OCI-LY7 (cell line): ENCODE results near the gene OR5D18. TPM values are rescaled to one million over a fixed set of nuclear protein-coding genes. Genes with fewer than 3 reads are reported as not detected.

Experiments used
- Bru-seq: library from RNA; stranded (reverse); fragments of 400-500 nt; gene quantifications from one replicate; lab custom pipeline; 2021; lab: Mats Ljungman, UMichigan
- BruChase-seq, 2 experiments: library from RNA; stranded (reverse); fragments of 400-500 nt; gene quantifications; one replicate each; lab custom pipeline; 2021; lab: Mats Ljungman, UMichigan
- BruUV-seq: library from RNA; stranded (reverse); fragments of 400-500 nt; replicated peaks from 2 replicates; lab custom pipeline; 2021; lab: Mats Ljungman, UMichigan
- CTCF ChIA-PET: fragments of 300-600 bp; sonication (Branson Sonifier 250); formaldehyde crosslinking; loops from one replicate; lab custom pipeline; 2022; ENCODE audit warnings: antibody characterized with exemption; ENCODE audit not compliant: unreplicated experiment; lab: Charles Lee
- POLR2A ChIA-PET: fragments of 300-600 bp; sonication (Branson Sonifier 250); formaldehyde crosslinking; loops from one replicate; lab custom pipeline; 2022; ENCODE audit warnings: antibody characterized with exemption; lab: Charles Lee
- DNase-seq: peaks from one replicate; pipeline ENCODE4 v3.0.0-alpha.2; 2015; ENCODE audit warnings: low spot score
- H2AFZ ChIP-seq: fragments of 200-600 bp; sonication (generic), shearing (Covaris generic); 2 replicates; pipeline ENCODE4 v1.6.1; 2014; ENCODE audit warnings: mild to moderate bottlenecking, antibody characterized with exemption, low read length, moderate library complexity
- H3K27ac ChIP-seq: fragments of 200-600 bp; sonication (generic); 2 replicates; pipeline ENCODE4 v1.5.1; 2014; ENCODE audit warnings: mixed run types, low read depth, mild to moderate bottlenecking, moderate library complexity, low read length, inconsistent platforms; ENCODE audit not compliant: poor library complexity, severe bottlenecking
- H3K36me3 ChIP-seq: fragments of 200-600 bp; sonication (generic); 2 replicates; pipeline ENCODE4 v1.6.1; 2014; ENCODE audit warnings: mild to moderate bottlenecking, antibody characterized with exemption, low read length, moderate library complexity, mixed read lengths; ENCODE audit not compliant: insufficient read depth
- H3K4me1 ChIP-seq: fragments of 200-600 bp; sonication (generic); 2 replicates; pipeline ENCODE4 v1.5.1; 2014; ENCODE audit warnings: mild to moderate bottlenecking, low read length; ENCODE audit not compliant: insufficient read depth, poor library complexity, severe bottlenecking
- H3K4me2 ChIP-seq: fragments of 200-600 bp; sonication (generic); 2 replicates; pipeline ENCODE4 v1.6.1; 2014; ENCODE audit warnings: mild to moderate bottlenecking, low read length
- H3K4me3 ChIP-seq: fragments of 200-600 bp; sonication (generic); 2 replicates; pipeline ENCODE4 v1.5.1; 2014; ENCODE audit warnings: mild to moderate bottlenecking, low read depth, low read length; ENCODE audit not compliant: poor library complexity, severe bottlenecking
- H3K79me2 ChIP-seq: fragments of 200-600 bp; sonication (generic); 2 replicates; pipeline ENCODE4 v1.6.1; 2016; ENCODE audit warnings: low read depth, mild to moderate bottlenecking, low read length, moderate library complexity, mixed read lengths; ENCODE audit not compliant: insufficient read depth
- H3K9me2 ChIP-seq: fragments of 200-600 bp; sonication (generic); 2 replicates; pipeline ENCODE4 v1.6.1; 2016; ENCODE audit warnings: mild to moderate bottlenecking, low read length, mixed read lengths; ENCODE audit not compliant: insufficient read depth
- H3K9me3 ChIP-seq: fragments of 200-600 bp; sonication (generic); 2 replicates; pipeline ENCODE4 v1.6.1; 2014; ENCODE audit warnings: mild to moderate bottlenecking, mixed run types, low read length, mixed read lengths
- H4K20me1 ChIP-seq: fragments of 200-600 bp; sonication (generic); 2 replicates; pipeline ENCODE4 v1.6.1; 2014; ENCODE audit warnings: mild to moderate bottlenecking, antibody characterized with exemption, low read length, moderate library complexity, mixed read lengths; ENCODE audit not compliant: insufficient read depth
- EZH2phosphoT487 ChIP-seq: fragments of 200-600 bp; sonication (generic); IDR thresholded peaks from 2 replicates; pipeline ENCODE4 v1.6.1; 2018; ENCODE audit warnings: low read depth, borderline replicate concordance, mild to moderate bottlenecking, mixed run types, antibody characterized with exemption, low read length, moderate library complexity, mixed read lengths
- intact Hi-C: fragments of 100-400 bp; cut with micrococcal nuclease; formaldehyde crosslinking; loops from one replicate; pipeline ENCODE4 v1.10.0; 2022; ENCODE audit not compliant: unreplicated experiment
- long read RNA-seq: library from polyadenylated mRNA; stranded (forward); transcript quantifications from one replicate; pipeline ENCODE4 v2.0.0, GENCODE V29; 2022
- total RNA-seq, 2 experiments: library from RNA; depleted of rRNA in 1 of 2; stranded (reverse); fragments of >200 nt in 1 of 2; shearing (Covaris generic) in 1 of 2; gene quantifications; 2 replicates each; pipeline ENCODE4 v1.2.3, GENCODE V29; 2014 to 2022
- TF ChIP-seq, protein P1 (sequence below): fragments of 200-600 bp; sonication (generic); conservative IDR thresholded peaks from 2 replicates; pipeline ENCODE4 v1.5.1; 2014; ENCODE audit warnings: mild to moderate bottlenecking, antibody characterized with exemption, low read length, moderate library complexity, mixed read lengths

OR5D18 gene
- total RNA-seq (2014; rRNA removed; shearing (Covaris generic)) (not detected in 2 replicates), total RNA-seq (2022) (not detected in 2 replicates), Bru-seq, nascent RNA (not detected), BruChase-seq, experiment 1, labeled RNA remaining after a 6-hour chase (not detected), BruChase-seq, experiment 2, labeled RNA remaining after a 2-hour chase (not detected)
- long read RNA-seq = 0 reads

DNA sequence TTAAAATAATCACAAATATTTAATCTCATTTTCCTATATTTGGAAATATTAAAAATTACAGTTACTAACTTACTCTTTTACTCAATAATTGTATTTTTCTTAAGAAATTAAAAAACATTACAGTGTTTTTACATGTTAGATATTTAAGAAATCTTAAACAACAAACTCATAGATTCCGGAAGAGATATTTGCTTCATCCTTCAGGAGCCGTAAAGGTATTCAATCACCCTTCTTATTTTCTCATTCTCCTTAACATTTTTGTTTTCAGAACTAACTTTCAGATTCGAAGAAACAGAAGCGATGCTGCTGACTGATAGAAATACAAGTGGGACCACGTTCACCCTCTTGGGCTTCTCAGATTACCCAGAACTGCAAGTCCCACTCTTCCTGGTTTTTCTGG lies at the start of gene OR5D18:
TSS of gene OR5D18 (plus strand) at position 301 of the 400 bp plus-strand sequence. CDS start at position 301, 0 bp downstream.
- H3K79me2 ChIP-seq = no peaks in the 10 kb centered on the region
- H3K9me2 ChIP-seq = no peaks in the 10 kb centered on the region
- no peaks in the 10 kb centered on the region for H3K9me3 ChIP-seq
- H3K4me1 ChIP-seq = no peaks in the 10 kb centered on the region
- ChIA-PET CTCF (no interaction called here), POLR2A (no interaction called here)
- intact Hi-C loops = no loop called here
- H3K4me3 ChIP-seq = no peak within 1 kb of the TSS
- H3K27ac ChIP-seq = no peak within 1 kb of the TSS
- BruUV-seq = no TSS peak
- no peak within 1 kb of the TSS for H3K4me2 ChIP-seq
- no peaks in the 10 kb centered on the region for H3K36me3 ChIP-seq
- no peaks in the 10 kb centered on the region for H4K20me1 ChIP-seq
- TF ChIP-seq, protein P1, sequence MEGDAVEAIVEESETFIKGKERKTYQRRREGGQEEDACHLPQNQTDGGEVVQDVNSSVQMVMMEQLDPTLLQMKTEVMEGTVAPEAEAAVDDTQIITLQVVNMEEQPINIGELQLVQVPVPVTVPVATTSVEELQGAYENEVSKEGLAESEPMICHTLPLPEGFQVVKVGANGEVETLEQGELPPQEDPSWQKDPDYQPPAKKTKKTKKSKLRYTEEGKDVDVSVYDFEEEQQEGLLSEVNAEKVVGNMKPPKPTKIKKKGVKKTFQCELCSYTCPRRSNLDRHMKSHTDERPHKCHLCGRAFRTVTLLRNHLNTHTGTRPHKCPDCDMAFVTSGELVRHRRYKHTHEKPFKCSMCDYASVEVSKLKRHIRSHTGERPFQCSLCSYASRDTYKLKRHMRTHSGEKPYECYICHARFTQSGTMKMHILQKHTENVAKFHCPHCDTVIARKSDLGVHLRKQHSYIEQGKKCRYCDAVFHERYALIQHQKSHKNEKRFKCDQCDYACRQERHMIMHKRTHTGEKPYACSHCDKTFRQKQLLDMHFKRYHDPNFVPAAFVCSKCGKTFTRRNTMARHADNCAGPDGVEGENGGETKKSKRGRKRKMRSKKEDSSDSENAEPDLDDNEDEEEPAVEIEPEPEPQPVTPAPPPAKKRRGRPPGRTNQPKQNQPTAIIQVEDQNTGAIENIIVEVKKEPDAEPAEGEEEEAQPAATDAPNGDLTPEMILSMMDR = no peak
- TF ChIP-seq EZH2phosphoT487 = no peak
- no peak within 1 kb of the TSS for H2AFZ ChIP-seq
- DNase-seq = no peak

DNA sequence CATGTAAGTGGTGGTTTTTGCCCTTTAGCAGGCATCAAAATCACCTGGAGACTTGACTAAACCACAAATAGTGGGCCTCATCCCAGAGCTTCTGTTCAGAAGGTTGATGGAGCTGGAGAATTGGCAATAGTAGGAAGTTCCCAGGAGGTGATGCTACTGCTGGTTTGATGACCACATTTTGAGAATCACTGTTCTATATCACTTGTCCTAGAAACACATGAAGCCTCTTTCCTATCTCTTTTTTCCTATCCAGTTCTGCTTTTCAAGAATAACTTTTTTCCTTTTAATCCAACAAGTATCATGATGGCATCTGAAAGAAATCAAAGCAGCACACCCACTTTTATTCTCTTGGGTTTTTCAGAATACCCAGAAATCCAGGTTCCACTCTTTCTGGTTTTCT lies 46.3 kb upstream of the OR5D18 start, which contains the start of gene OR5D13:
TSS of gene OR5D13 (plus strand) at position 301 of the 400 bp plus-strand sequence. CDS start at position 301, 0 bp downstream.
- intact Hi-C loops = no loop called here
- POLR2A ChIA-PET = no interaction called here
- no peak within 1 kb of the TSS for H3K4me3 ChIP-seq
- no peak for DNase-seq
- H3K9me3 ChIP-seq = no peaks in the 10 kb centered on the region
- H3K36me3 ChIP-seq = no peaks in the 10 kb centered on the region
- no peaks in the 10 kb centered on the region for H3K9me2 ChIP-seq
- no peak for TF ChIP-seq EZH2phosphoT487
- TF ChIP-seq, protein P1 = no peak
- H2AFZ ChIP-seq = no peak within 1 kb of the TSS
- no peak within 1 kb of the TSS for H3K27ac ChIP-seq
- CTCF ChIA-PET = no interaction called here
- BruUV-seq = no TSS peak
- H3K4me2 ChIP-seq = no peak within 1 kb of the TSS
- H3K79me2 ChIP-seq = no peaks in the 10 kb centered on the region
- no peaks in the 10 kb centered on the region for H3K4me1 ChIP-seq
- no peaks in the 10 kb centered on the region for H4K20me1 ChIP-seq

DNA sequence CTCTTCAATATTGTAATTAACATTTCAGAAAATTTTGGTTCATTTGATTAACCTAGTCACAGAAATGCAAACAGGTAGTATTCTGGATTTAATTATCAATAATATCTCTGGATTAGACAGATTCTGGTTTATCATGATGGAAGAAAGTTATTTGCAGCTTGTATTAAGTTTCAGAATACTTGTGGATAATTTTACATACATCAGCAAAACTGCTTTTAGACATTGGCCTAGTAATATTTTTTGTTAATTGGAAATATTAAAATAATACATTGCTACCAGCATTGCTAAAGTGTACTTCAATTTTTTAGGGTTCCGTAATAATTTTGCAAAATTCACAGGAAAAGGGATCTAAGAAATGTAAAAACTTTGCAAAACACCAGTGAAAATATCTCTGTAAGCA lies 27.8 kb upstream of the OR5D18 start:
- ChIA-PET POLR2A (interaction anchor here (0.5 kb wide), 1 partner anchor 409 kb away, joined by 3 read pairs; no protein-coding TSS in a partner anchor), CTCF (no interaction called here)
- no peak for DNase-seq
- Histone ChIP-seq H3K9me2 (no peaks in the 10 kb centered on the region), H3K4me2 (no peak overlapping the region), H3K79me2 (no peaks in the 10 kb centered on the region), H2AFZ (no peak overlapping the region), H3K9me3 (no peaks in the 10 kb centered on the region), H4K20me1 (no peaks in the 10 kb centered on the region), H3K27ac (no peak overlapping the region), H3K36me3 (no peaks in the 10 kb centered on the region), H3K4me3 (no peak overlapping the region), H3K4me1 (no peaks in the 10 kb centered on the region)
- TF ChIP-seq, protein P1 = no peak
- TF ChIP-seq EZH2phosphoT487 = no peak
- BruUV-seq = no TSS peak
- intact Hi-C loops = no loop called here
